Measurements from ENCODE around the gene WIPF1.

DNA sequence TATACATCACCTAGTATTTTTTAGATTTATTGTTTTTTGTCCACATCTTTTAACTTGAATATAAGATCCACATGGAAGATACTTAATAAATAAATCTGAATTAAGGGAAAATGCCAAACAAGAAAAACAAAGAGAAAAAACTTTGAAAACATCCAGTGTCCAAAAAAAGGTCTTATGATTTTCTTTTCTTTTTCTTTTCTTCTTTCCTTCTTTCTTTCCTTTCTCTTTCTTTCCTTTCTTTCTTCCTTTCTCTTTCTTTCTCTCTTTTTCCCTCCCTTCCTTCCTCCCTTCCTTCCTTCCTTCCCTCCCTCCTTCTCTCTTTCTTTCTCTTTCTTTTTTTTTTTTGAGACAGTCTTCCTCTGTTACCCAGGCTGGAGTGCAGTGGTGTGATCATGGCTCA, 29.6 kb upstream of the WIPF1 start:
- TF ChIP-seq EZH2phosphoT487 (IDR thresholded peaks at IDR 0.05; ENCODE audit: low read depth, severe bottlenecking, unreplicated experiment) (no peak), EZH2 (IDR thresholded peaks at IDR 0.05; ENCODE audit: borderline replicate concordance) (no peak)
- TF ChIP-seq, protein P1, sequence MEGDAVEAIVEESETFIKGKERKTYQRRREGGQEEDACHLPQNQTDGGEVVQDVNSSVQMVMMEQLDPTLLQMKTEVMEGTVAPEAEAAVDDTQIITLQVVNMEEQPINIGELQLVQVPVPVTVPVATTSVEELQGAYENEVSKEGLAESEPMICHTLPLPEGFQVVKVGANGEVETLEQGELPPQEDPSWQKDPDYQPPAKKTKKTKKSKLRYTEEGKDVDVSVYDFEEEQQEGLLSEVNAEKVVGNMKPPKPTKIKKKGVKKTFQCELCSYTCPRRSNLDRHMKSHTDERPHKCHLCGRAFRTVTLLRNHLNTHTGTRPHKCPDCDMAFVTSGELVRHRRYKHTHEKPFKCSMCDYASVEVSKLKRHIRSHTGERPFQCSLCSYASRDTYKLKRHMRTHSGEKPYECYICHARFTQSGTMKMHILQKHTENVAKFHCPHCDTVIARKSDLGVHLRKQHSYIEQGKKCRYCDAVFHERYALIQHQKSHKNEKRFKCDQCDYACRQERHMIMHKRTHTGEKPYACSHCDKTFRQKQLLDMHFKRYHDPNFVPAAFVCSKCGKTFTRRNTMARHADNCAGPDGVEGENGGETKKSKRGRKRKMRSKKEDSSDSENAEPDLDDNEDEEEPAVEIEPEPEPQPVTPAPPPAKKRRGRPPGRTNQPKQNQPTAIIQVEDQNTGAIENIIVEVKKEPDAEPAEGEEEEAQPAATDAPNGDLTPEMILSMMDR (IDR thresholded peaks at IDR 0.05; ENCODE audit: poor library complexity), result no peak

Measured in hepatocyte (in vitro differentiated cells).